GM20000 (cell line): ENCODE data around the gene FIBIN.

Experiments
- DNase-seq: peaks from one replicate; pipeline ENCODE4 v3.0.0; 2012; ENCODE audit warnings: low spot score
- CTCF ChIP-seq: IDR thresholded peaks from 2 replicates; pipeline ENCODE4 v1.5.1; 2012; ENCODE audit warnings: mild to moderate bottlenecking, control low read depth; ENCODE audit errors: extremely low read depth, missing control alignments

FIBIN gene

GRCh38 chr11:27024865-27025264 is 31.0 kb downstream of the FIBIN start:
- no peak for TF ChIP-seq CTCF
- DNase-seq, result no peak

- DNase-seq, result no peak
- no peak for TF ChIP-seq CTCF
Observed at GRCh38 chr11:27025312-27025955, 31.5 kb downstream of the FIBIN start.

GRCh38 chr11:27025957-27026733 is 32.2 kb downstream of the FIBIN start:
- TF ChIP-seq CTCF, result no peak
- no peak for DNase-seq

GRCh38 chr11:27028561-27028965 is 34.7 kb downstream of the FIBIN start:
- TF ChIP-seq CTCF, result no peak
- DNase-seq, result no peak

- DNase-seq, result no peak
- no peak for TF ChIP-seq CTCF
Observed at GRCh38 chr11:27029966-27030365, 36.1 kb downstream of the FIBIN start.

GRCh38 chr11:27031754-27032153 is 37.8 kb downstream of the FIBIN start:
- TF ChIP-seq CTCF, result no peak
- no peak for DNase-seq

- TF ChIP-seq CTCF, result no peak
- no peak for DNase-seq
Observed at GRCh38 chr11:27039873-27040272, 46.0 kb downstream of the FIBIN start.
